Activated naive CD4-positive, alpha-beta T cell (primary cell): ENCODE data around the gene ZNF207.
"Not testable (repeated sequence)": the region's sequence is repeated elsewhere in the genome, so short reads cannot be mapped to it uniquely, and the experiment has no call there.

Experiments used
- DNase-seq, 4 experiments: peaks; one replicate each; lab custom pipeline; 2025; lab: John Stamatoyannopoulos, UW

The ZNF207 gene

DNA sequence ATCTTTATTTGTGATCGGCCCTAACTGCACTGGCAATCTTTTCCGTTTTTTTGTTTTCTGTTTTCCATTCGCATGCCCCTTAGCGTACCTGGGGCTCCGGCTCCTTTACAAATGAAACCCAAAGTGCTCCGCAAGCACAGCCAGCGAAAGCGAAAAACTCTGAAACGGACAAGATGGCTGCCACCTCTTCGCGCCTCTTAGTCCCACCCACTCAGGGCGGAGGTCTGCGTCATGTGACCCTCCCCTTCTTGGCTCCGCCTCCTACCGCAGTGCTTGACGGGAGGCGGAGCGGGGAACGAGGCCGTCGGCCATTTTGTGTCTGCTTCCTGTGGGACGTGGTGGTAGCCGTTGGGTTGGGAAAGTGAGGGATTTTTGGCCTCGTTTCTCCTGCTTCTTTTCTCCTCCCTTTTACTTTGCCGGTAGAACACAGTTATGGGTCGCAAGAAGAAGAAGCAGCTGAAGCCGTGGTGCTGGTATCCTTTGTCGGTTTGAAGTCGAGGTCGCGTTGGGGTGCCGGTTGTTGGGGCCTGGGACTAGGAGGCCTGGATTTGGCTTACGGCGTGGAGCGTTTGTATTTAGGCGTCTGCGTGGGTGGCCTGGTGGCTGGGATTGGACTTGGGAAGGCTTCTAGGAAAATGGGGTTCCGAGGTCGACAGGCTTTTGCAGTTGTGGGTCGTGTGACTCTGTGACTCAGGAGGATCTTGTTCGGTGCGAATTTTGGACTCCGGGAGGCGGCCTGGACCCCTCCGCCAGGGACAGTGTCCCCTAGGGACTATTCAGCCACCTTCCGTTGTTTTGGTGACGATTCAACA is at the start of gene ZNF207:
Gene ZNF207, plus strand, starts transcription at position 304 of the 812 bp plus-strand sequence. Its CDS starts 129 bp downstream, at position 433.
- peak; percentile 81 to 91 (median 85) for DNase-seq

DNA sequence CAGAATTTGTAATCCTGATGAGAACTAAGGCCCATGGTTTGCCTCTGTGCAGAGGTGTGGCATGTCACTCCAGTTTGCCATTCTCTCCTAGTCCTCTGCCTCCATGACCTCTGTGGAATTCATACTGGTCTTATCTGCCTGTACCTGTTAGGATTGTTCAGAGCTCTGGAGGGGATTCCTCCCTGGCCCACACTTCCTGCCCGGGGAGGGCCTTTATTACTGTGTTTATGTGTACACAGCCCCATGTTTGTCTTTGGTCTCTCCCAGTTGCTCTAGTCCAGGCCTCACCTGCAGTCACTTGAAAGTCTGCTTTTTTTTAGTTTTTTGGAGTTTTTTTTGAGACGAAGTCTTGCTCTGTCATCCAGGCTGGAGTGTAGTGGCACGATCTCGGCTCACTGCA is 47.9 kb upstream of the ZNF207 start:
- DNase-seq = no peak

DNA sequence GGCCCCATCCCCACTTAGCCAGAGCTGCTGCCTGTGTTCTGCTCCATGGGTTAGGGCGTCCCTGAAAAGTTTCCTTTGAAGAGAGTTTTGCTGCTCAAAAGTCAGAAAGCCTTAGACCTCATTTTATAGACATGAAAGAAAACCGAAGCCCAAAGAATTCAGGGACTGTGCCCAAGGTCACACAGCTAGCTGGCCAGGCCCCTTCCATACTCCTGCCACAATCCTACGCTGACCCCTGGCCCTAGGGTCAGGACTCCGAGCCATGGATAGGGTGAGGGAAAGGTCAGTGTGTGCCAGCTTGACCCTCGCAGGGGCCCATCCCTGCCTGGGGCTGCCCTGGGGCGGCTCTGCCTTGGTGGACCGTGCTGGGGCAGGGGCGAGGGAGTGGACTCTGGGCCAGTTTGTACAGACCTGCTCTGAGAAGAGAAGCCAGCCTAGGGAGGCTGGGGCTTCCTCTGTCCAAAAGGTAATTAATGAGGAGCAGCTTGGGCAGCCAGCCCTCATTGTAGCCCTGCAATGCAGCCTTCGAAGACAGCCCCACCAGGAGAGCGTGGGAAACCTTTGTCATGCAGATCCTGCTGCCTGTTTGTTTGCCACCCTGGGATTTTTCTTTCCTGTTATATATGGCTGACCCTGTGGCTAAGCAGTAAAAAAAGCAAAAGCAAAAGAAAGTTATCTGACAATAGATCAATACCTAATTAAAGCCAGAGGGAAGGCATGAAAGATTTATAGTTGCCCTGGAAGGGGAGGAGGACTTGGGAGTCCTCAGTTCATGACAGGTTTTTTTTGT is 46.9 kb upstream of the ZNF207 start:
- no peak for DNase-seq

DNA sequence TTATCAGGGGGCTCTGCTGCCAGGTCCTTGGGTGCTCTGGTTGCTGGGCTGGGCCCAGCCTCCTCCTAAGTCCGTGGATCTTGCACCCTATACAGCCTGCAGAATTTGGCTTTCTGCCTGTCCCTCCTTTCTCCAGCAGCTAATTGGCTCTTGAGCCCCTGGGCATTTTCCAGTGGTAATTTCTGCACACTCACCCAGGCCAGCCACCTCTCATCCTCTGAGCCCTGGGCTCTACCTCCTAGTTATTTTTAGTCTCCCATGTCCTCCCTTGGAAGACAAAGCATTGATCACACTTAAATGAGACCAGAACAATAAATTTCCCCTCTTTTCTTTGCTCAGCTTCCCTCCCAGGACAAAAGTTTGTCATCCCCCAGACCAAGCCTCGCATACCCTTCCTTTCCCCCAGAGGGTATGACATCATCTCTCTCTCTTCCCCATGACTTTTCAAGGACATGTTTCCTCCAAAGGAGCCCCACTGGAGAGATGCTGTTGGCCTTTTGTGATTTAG is 46.1 kb upstream of the ZNF207 start:
- no peak for DNase-seq

DNA sequence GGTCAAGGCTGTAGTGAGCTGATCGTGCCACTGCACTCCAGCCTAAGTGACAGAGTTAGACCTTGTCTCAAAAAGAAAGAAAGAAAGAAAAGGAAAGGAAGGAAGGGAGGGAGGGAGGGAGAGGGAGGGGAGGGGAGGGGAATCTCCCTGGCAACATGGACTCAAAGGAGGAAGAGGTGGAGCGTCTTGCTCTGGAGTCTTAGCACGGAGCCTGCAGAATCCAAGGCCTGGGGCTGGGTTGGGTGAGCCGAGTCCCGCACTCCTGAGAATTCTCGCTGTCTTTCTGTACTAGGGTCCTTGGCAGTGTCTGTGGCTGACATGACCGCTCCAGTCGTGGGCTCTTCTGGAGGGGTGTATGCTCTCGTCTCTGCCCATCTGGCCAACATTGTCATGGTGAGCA is 44.9 kb upstream of the ZNF207 start:
- no peak for DNase-seq

DNA sequence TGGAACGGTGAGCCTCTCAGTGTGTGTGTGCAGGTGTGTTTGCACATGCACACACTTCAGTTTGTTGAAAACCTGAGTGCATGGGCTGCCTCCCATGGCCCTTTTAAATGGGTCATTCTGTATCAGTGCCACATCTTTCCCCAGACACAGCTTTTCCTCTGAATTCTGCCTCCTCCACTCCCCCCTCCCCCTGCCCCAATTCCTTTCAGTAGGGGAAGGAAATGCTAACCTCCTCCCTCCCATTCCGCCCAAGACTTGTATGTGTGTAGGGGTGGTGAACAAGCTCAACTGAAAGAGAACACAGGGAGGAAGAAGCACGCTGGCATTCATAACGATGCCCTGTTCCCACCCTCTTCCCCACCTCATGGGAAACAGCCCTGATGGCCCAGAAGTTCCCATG is 42.3 kb upstream of the ZNF207 start:
- no peak for DNase-seq

DNA sequence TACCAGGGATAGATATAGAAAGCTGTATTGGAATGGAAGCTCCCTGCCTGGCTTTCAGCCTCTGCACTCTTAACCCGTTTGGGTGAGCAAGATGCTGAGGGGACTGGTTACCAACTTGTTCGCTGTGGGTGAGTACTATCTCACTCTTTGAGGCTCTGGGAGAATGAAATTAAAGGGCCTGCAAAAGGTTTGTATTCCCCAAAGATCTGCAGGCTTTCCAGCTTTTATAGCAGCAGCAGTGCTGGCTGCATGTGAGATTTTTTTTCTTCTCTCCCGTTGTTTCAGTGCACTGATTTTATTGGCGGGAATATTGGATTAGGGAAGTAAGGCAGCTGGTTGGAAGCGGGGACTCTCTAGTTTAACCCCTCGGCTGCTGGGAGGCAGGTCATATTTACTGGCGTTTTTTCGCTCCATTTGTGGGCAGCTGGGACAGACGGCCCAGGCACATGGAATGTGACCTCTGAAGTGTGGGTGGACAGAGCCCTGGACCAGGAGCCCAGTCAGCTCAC is 38.9 kb upstream of the ZNF207 start:
- DNase-seq = no peak

DNA sequence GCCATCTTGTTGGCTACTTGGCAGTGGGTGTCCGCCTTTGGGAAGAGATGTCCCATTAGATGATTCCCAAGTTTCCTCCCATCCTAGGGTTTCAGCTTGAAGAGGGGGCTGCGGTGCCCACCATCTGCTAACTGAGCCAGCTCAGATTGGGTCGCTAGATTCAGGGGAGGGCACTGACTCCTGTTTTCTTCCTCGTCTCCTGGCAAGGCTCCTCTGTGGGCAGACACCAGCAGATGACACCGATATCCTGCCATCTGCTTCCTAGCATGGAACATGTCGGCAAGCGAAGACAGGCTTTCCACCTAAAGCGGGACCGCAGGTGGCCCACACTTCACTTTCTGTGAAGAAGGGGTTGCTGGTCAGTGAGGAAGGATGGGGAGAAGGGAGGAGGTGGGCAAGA is 35.3 kb upstream of the ZNF207 start:
- DNase-seq = no peak

DNA sequence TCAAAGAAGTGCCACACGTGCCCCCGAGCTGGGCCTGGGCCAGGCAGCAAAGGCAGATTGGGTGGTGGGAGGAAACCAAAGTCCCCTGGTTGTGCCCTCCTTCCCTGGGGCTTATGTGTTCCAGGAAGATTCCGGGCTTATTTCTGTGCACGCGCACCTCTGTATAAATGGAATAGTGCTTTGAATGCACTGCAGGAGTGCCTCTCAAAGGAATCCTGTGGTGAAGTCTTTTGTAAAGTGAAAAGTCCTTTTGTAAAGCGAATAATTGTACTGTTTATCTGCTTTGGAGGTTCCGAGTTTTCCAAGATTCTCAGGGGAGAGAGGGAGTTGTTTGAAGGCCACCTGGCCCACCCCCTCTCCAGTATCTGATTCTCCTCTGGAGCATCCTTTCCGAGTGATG is 34.8 kb upstream of the ZNF207 start:
- DNase-seq = no peak

DNA sequence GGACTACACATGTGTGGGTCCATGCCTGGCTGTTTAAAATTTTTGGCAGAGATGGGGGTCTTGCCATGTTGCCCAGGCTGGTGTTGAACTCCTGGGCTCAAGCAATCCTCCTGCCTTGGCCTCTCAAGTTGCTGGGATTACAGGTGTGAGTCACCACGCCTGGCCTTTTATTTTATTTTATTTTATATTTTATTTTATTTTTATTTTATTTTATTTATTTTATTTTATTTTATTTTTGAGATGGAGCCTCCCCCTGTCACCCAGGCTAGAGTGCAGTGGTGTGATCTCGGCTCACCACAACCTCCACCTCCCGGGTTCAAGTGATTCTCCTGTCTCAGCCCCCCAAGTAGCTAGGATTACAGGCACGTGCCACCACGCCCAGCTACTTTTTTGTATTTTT is 33.3 kb upstream of the ZNF207 start:
- DNase-seq = not testable (repeated sequence)

DNA sequence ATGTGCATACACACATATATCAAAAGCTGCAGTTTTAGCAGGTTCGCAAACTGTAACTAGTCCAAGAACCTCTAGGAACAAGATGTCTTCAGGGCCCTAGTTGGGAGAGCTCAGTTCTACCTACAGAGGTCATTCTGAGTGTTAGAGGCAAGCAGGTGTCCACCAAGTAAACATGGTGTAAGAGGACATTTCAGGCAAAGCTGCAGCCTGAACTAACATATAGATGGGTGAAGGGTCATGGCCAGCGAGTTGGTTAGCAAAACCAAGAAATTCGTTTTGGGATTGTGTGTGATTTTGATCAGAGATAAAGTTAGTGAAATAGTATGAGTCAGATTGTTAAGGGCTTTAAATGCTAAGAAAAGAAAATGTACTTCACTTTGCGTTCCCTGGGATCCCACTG is 32.6 kb upstream of the ZNF207 start:
- no peak for DNase-seq

DNA sequence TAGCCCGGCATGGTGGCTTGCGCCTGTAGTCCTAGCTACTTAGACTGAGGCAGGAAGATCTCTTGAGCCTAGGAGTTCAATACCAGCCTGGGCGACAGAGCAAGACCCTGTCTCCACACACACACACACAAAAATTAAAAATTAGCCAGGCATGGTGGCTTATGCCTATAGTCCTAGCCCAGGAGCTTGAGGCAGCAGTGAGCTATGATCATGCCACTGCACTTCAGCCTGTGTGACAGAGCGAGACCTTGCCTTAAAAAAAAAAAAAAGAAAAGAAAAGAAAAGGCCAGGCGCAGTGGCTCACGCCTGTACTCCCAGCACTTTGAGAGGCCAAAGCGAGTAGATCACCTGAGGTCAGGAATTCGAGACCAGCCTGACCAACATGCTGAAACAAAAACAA is 31.9 kb upstream of the ZNF207 start:
- DNase-seq = no peak

DNA sequence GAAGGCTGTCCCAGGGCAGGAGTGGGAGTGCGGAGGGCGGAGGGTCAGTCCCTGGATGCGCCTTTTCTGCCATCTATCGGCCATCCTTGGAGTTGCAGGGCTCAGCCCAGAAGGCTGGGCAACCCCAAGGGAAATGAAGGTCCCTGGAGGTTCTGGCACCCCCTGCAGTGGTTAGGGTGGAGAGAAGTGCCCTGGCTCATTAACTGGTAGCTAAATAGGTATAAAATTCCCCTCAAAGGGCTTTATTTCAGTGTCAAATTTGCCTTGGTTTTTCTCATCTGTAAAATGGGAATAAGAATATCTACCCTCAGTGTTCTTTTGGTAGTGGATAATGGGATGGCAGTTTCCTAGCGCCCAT is 30.4 kb upstream of the ZNF207 start:
- peak; percentile 52 to 76 (median 62) for DNase-seq

DNA sequence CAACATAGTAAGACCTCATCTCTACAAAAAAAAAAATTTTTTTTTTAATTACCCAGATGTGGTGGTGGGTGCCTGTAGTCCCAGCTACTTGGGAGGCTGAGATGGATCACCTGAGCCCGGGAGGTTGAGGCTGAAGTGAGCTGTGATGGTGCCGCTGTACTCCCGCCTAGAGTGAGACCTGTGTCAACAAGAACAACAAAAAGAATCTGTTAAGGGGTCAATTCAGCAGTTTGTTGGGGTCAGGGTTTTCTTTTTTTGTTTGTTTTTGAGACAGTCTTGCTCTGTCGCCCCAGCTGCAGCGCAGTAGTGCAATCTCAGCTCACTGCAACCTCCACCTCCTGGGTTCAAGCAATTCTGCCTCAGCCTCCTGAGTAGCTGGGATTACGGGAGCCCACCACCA is 29.9 kb upstream of the ZNF207 start:
- DNase-seq = not testable (repeated sequence)

DNA sequence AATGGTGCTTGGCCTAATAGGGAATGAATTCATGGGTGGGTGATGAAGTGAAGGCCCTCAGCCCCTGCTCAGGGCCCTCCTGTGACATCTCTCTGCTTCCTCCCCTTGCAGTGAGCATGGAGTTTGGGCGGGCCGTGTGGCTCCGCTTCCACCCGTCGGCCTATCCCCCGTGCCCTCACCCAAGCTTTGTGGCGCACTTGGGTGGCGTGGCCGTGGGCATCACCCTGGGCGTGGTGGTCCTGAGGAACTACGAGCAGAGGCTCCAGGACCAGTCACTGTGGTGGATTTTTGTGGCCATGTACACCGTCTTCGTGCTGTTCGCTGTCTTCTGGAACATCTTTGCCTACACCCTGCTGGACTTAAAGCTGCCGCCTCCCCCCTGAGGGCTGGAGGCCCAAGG is 29.1 kb upstream of the ZNF207 start:
- DNase-seq = no peak

DNA sequence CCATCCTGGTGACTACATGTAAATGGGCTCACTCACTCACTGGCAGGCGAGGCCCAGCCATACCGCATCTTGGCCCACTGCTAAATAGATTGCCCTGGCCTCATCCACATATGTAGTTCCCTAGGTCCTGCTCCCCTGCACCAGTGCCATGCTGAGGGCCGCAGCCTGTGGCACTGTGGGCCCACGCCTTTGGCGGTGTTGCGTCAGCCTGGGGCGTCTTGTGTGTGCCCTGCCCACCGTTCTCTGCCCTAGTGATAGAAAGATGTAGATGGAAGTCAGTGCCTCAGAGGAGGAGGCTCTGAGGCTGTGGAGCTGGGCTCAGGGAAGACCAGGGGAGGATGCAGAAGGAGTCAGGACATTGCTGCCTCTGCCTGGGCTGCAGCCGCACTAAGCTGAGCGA is 26.9 kb upstream of the ZNF207 start:
- no peak for DNase-seq

DNA sequence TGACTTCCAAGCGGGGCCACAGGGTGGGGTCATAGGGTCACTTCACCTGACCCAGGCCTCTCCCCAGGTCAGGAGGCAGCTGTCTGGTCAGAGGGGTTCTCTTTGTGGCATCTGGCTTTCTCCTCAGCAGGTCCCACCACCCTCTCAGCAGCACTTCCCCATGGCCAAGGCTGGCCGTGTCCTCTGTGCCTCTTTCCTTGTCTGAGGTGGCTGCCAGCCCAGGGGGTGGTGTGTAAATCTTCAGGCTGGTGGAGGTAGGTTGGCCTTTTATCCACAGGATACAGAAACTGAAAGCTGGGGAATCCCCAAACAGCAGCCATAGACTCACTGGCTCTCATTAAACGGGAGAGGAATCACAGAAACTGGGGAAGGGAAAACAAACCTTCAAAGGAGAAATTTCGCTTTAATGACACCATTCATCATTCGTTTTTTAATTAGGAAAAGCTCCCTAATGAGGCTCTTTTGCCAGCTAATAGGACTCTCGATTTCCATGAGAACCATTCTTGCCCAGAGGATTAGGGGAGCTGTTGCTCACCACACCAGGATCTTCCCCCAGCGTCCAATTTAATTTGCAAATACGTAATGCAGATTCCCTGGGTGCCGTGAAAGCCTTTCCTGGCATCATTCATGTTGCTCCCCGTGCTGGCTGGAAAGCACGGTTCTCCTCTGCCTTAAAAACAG is 26.0 kb upstream of the ZNF207 start:
- peak in 1 of 4 experiments; percentile 5 for DNase-seq

DNA sequence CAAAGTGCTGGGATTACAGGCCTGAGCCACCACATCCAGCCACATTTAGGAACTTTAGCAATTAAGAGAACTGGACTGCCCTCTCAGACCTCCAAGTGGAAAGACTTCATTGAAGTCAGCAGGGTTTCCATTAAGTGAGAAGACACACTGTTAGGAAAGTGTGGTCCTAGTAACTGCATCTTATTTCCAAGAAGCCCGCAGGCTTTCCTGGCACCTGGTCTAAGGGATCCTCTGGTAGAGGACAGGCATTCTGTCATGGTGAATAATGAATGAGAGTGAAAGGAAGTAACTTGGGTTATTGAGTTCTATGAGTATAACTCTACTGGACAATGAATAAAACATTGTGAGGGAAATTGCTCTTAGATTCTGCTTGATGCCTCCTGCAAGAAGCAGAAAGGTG is 22.0 kb upstream of the ZNF207 start:
- DNase-seq = no peak

DNA sequence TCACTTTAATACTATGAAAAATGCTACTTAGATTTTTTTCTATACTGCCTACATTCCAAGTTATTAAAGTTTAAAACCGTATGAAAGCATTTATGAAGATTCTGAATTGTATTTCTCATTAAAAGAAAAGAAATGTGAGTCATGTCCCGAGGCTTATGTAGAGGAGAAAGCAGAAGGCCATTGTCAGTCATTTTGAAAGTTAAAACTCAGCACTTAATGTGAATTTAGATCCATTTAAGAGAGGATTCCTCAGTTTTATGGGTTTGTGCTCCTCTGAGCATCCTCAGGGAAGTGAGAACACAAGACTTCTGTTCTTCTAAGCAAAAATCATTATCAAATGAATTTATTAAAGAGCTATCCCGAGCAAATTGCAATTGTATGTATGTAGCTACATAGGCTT is 19.8 kb upstream of the ZNF207 start:
- DNase-seq = no peak

DNA sequence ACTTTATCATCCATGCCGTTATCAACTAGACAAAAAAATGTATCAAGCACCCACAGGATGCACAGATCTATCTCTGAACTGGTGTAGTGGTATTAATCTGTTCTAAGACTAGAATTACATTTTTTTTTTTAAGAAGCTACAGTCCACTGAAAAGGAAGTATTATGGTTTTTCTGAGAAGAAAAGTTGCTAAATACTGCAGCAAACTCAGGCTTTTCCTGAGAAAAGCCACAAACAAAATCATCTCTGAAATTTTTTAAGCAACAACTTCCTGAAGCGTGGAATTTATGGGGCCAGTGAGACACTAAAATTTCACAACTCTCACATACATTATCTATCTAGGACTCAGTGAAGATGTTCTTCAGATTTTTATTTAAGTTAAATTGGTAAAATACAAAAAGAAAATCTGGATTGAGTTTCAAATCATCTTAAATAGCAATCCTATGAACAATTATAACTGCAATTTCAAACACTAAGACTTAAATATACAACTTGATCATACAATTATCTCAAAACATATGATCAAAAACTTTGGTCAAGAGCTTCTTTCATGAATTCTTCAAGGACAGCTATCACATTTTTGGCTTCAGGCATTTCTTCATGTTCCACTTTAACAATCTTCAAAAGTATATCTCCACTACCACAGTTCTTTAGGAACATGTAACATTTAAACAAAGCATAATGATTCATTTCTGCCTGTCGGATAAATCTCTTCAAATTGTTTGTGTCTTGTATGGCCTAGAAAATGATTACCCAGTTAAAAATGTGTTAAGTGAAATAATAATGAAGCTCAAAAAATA is 18.5 kb upstream of the ZNF207 start:
- DNase-seq = no peak

DNA sequence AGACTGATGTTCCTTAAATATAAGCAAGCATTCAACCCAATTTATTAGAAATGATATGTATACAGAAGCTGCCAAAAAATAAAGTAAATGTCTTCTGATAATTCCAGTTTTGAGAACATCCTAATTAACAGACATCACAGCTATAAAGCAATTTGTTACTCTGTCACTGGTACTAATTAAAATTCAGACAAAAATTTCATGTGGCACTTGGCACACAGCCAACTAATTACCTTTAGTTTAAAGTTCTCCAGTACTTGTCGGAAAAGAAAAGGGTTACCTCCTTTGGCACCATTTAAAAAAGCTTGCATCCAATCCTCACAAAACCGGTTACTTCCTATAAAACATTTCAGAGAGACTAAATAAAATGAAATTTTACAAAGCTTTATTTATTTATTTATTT is 16.8 kb upstream of the ZNF207 start:
- DNase-seq = no peak

DNA sequence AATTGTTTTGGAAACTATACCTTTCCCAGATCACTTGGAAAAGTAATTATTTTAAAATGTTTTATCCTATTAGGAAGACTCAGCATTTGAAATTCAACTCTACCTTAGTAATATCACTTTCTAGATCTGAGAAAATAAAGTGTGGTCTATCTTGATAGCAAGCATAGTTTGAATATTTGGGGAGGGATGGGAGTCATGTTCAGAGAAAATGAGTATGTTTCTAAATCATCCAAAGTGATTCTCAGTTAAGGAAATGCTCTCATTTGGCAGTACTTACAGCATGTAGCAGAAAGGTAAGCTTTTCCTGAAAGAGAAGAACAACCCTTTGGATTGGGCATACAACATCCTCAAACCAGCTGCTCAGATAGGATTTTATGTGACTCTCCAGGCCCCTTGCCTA is 14.9 kb upstream of the ZNF207 start:
- no peak for DNase-seq
